Endothelial cell of umbilical vein (primary cell): Measurements from ENCODE around the gene CLRN1.

Source experiments
- CTCF ChIP-seq, 2 donors: IDR thresholded peaks; 1 replicate in 1 of 2; 2 replicates in 1 of 2; pipeline ENCODE4 v1.5.1; 2011; ENCODE audit warnings: low read length in 2 of 2, mild to moderate bottlenecking in 2 of 2, moderate library complexity in 2 of 2, control low read depth in 1 of 2, inconsistent platforms in 1 of 2, low read depth in 1 of 2; ENCODE audit not compliant: insufficient read depth in 1 of 2; ENCODE audit errors: extremely low read depth in 1 of 2
- EZH2 ChIP-seq: IDR thresholded peaks from 2 replicates; pipeline ENCODE4 v1.6.1; 2012; ENCODE audit warnings: borderline replicate concordance, low read depth, mild to moderate bottlenecking, moderate library complexity, low read length, inconsistent platforms; ENCODE audit not compliant: severe bottlenecking
- POLR2A ChIP-seq: IDR thresholded peaks from 2 replicates; pipeline ENCODE4 v1.6.1; 2012; ENCODE audit warnings: low read depth, mild to moderate bottlenecking, control low read depth, low read length
- POLR2AphosphoS5 ChIP-seq: IDR thresholded peaks from 2 replicates; pipeline ENCODE4 v1.6.1; 2012; ENCODE audit warnings: low read depth, mild to moderate bottlenecking, control low read depth, low read length, moderate library complexity; ENCODE audit not compliant: insufficient read depth
- TF ChIP-seq, protein P1 (sequence below): IDR thresholded peaks from 2 replicates; pipeline ENCODE4 v1.6.1; 2011; ENCODE audit not compliant: insufficient read depth, insufficient read length

DNA sequence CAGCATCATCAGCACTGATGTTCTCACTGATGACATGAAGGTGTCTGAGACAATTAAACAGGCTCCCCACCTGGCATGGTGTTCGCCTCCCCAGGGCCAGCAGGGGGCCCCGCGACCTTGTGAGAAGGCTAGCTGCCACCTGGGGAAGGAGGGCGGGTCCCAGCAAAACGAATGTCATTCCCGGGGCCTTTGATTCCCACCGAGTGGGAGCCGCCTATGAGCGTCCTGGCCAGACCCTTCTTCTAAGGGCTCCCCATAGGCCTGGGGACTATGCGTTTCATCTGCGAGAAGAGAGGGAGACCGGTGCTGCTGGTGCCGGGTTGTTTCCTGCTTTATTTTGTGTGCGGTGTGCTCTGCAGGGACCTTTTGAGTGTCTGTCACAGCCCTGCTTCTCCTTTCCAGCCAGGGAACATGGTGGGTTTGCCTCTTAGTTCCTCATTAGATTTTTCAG is 46.8 kb downstream of the CLRN1 start:
- peak; percentile 62 to 73 for TF ChIP-seq CTCF (IDR thresholded peaks at IDR 0.05; ENCODE audit: extremely low read depth in 1 of 2, insufficient read depth in 1 of 2, low read depth in 1 of 2, low read length in 2 of 2)
- TF ChIP-seq EZH2: no peak
- TF ChIP-seq POLR2AphosphoS5: no peak
- TF ChIP-seq POLR2A: no peak
- TF ChIP-seq, protein P1, sequence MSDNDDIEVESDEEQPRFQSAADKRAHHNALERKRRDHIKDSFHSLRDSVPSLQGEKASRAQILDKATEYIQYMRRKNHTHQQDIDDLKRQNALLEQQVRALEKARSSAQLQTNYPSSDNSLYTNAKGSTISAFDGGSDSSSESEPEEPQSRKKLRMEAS: no peak
